Ovary (tissue), 3 donors: ENCODE results near the gene PRPF38B.

Experiments used
- CTCF ChIP-seq, 3 donors: fragments of 450-650 bp in 2 of 3; fragments of 200-600 bp in 1 of 3; IDR thresholded peaks; one replicate each; pipeline versions ENCODE4 v1.5.1 to v1.8.0; 2016 to 2022; ENCODE audit warnings: antibody characterized with exemption in 3 of 3, mild to moderate bottlenecking in 1 of 3
- POLR2A ChIP-seq: fragments of 450-650 bp; IDR thresholded peaks from one replicate; pipeline ENCODE4 v1.6.1; 2017; ENCODE audit warnings: antibody characterized with exemption, mild to moderate bottlenecking, moderate library complexity
- donor health status: DM: no; HTN: no; CAD: no.

- TF ChIP-seq CTCF (IDR thresholded peaks at IDR 0.05) (peak in 2 of 3 donors; percentile 53 to 63), POLR2A (no peak)
Observed at GRCh38 chr1:108643492-108644335, 48.4 kb upstream of the PRPF38B start.
